AG04449 (cell line): Measurements from ENCODE around the gene PWWP2A.
"Not testable (repeated sequence)": the region's sequence is repeated elsewhere in the genome, so short reads cannot be mapped to it uniquely, and the experiment has no call there.

ENCODE experiments used
- CTCF ChIA-PET: fragments of 350-600 bp; formaldehyde crosslinking; extraction: SDS; loops from one replicate; lab custom pipeline; 2021; ENCODE audit warnings: antibody characterized with exemption; lab: Yijun Ruan, JAX
- POLR2A ChIA-PET: fragments of 400-600, 350-600 bp; formaldehyde crosslinking; extraction: SDS; loops from one replicate; lab custom pipeline; 2020; ENCODE audit warnings: antibody characterized with exemption, inconsistent platforms; lab: Yijun Ruan, JAX
- DNase-seq: peaks from one replicate; pipeline ENCODE4 v3.0.0-alpha.2; 2010; ENCODE audit warnings: low read depth, low spot score
- H3K4me3 ChIP-seq: 2 replicates; pipeline ENCODE4 v1.5.1; 2011; ENCODE audit warnings: low read depth, mild to moderate bottlenecking, control low read depth, low read length
- CTCF ChIP-seq: IDR thresholded peaks from one replicate; pipeline ENCODE4 v1.5.1; 2011; ENCODE audit warnings: mild to moderate bottlenecking, moderate library complexity, low read length, control low read depth, inconsistent platforms; ENCODE audit not compliant: insufficient read depth; ENCODE audit errors: missing control alignments

PWWP2A gene

DNA sequence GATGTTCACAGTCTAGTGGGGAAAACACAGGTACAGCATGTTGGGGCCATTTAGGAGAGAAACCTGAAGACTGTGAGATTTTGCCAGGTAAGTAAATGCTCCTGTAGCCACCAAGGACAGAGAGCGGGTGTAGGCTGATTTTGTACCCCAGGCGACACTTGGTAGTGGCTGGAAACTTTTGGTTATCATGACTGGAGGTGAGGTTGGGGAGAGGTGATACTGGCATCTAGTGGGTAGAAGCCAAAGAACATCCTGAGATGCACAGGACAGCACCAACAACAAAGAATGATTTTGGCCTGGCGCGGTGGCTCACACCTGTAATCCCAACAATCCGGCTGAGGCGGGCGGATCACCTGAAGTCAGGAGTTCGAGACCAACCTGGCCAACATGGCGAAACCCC, 38.8 kb upstream of the PWWP2A start:
- POLR2A ChIA-PET = no interaction called here
- TF ChIP-seq CTCF = no peak
- H3K4me3 ChIP-seq = no peak overlapping the region
- CTCF ChIA-PET = interaction anchor here (0.6 kb wide), 1 partner anchor 37 kb away, joined by 3 read pairs; no protein-coding TSS in a partner anchor
- DNase-seq = no peak

DNA sequence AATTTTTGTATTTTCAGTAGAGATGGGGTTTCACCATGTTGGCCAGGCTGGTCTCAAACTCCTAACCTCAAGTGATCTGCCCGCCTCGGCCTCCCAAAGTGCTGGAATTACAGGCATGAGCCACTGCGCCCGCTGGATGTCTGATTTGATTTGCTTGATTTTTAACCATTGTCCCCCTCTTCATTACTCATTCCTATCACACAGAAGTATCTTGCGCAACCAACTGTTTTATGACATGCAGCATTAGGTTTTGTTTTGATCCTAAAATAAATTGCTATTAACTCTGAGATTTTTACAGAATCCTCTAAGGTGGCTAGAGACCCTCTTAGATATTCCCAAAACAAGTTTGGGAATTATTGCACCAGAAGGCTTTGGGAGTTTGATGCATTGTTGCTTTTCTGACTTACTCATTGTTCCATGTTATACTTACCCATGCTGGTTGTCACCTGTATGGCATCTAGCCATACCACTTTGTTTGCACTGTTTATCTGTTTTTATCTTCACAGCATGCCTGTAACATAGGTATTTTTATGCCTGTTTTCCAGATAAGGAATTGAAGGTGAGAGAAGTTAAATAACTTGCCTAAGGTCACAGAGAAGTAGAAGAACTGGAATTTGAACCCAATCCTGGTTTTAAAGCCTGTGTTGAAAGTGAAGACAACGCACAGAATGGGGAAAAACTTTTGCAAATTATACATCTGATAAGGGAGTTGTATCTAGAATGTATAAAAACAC, 35.9 kb upstream of the PWWP2A start:
- POLR2A ChIA-PET = no interaction called here
- DNase-seq = no peak
- no peak overlapping the region for H3K4me3 ChIP-seq
- CTCF ChIA-PET = no interaction called here
- no peak for TF ChIP-seq CTCF

GRCh38 chr5:160152901-160153300, 33.7 kb upstream of the PWWP2A start:
- H3K4me3 ChIP-seq = no peak overlapping the region
- DNase-seq = no peak
- ChIA-PET POLR2A (no interaction called here), CTCF (no interaction called here)
- TF ChIP-seq CTCF = no peak

DNA sequence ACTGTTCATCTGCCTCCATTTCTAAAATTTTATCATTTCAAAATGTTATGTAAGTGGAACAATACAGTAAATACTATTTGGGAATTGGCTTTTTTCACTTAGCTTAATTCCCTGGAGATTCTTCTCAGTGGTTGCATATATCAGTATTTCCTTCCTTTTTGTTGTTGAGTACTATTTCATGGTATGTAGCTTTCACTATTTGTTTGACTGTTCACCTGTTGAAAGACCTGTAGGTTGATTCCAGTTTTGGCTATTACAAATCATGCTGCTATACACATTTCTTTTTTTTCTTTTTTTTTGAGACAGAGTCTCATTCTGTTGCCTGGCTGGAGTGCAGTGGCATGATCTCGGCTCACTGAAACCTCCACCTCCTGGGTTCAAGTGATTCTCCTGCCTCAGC, 33.0 kb upstream of the PWWP2A start:
- POLR2A ChIA-PET = no interaction called here

GRCh38 chr5:160151017-160151416, 31.8 kb upstream of the PWWP2A start:
- no peak for DNase-seq
- POLR2A ChIA-PET = no interaction called here
- TF ChIP-seq CTCF = no peak
- CTCF ChIA-PET = interaction anchor here (0.7 kb wide), 2 partner anchors 9 to 48 kb away, joined by 3 to 4 read pairs; no protein-coding TSS in a partner anchor
- H3K4me3 ChIP-seq = no peak overlapping the region

More for the DNA sequence above, 33.0 kb upstream of the PWWP2A start:
- CTCF ChIA-PET = no interaction called here
- no peak overlapping the region for H3K4me3 ChIP-seq
- DNase-seq = no peak
- no peak for TF ChIP-seq CTCF

DNA sequence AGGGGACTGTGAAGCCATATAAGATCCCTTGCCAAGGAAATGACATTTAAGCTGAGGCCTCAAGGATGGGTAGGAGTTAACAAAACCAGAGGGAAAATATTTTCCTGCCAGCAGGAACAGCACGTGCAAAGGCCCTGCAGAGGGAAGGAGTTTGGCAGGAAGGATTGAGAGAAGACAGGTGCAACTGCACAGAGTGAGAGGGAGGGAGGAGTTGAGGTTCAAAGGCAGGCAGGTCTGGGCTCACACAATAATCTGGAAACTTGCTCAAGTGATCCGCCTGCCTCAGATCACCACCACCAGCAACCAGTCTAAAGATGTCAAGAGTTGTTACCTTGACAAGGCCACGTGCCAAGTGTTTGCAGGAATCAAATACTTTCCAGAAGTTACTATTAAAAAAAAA, 31.1 kb upstream of the PWWP2A start:
- ChIA-PET CTCF (interaction anchor here (0.7 kb wide), 2 partner anchors 9 to 47 kb away, joined by 3 to 4 read pairs; no protein-coding TSS in a partner anchor), POLR2A (no interaction called here)
- no peak overlapping the region for H3K4me3 ChIP-seq
- no peak for DNase-seq
- TF ChIP-seq CTCF = no peak

GRCh38 chr5:160144436-160144835, 25.2 kb upstream of the PWWP2A start:
- DNase-seq, POLR2A ChIA-PET, CTCF ChIA-PET, H3K4me3 ChIP-seq: not testable (repeated sequence)
